ENCODE results near the gene COL2A1. TPM values are rescaled to one million over a fixed set of nuclear protein-coding genes. Genes with fewer than 3 reads are reported as not detected.

The COL2A1 gene
- total RNA-seq, 2 donors from 2014 or later: not detected

DNA sequence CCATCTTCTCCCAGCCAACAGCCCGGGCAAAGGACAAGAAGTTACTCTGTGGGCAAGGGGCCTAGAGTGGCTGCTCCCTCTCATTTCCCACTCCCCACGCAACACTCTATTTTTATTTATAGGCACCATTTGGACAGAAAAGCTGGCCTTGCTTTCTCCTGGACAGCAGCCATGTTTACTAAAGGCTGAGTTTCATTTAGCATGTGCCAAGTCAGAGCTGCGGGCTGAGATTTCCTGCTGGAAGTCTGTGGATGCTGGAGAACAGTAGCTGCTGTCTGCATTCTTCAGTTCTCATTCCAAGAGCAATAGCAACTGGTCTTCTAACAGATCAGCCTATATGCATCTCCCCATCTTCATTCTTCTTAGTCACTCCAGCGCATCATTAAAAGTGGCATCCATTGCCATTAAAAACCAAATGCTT lies 8.3 kb downstream of the COL2A1 start:
- DNase-seq (ENCODE audit: low spot score): peak; percentile 46

GRCh38 chr12:47993491-47993890 lies 10.8 kb downstream of the COL2A1 start:
- intact Hi-C loops (cut with DNase I): no loop called here
- DNase-seq (ENCODE audit: low spot score): peak; percentile 68

More for the DNA sequence above, 8.3 kb downstream of the COL2A1 start:
- intact Hi-C loops (cut with DNase I): no loop called here

GRCh38 chr12:47992776-47993175 lies 11.5 kb downstream of the COL2A1 start:
- intact Hi-C loops (cut with DNase I): no loop called here
- peak; percentile 48 for DNase-seq (ENCODE audit: low spot score)

DNA sequence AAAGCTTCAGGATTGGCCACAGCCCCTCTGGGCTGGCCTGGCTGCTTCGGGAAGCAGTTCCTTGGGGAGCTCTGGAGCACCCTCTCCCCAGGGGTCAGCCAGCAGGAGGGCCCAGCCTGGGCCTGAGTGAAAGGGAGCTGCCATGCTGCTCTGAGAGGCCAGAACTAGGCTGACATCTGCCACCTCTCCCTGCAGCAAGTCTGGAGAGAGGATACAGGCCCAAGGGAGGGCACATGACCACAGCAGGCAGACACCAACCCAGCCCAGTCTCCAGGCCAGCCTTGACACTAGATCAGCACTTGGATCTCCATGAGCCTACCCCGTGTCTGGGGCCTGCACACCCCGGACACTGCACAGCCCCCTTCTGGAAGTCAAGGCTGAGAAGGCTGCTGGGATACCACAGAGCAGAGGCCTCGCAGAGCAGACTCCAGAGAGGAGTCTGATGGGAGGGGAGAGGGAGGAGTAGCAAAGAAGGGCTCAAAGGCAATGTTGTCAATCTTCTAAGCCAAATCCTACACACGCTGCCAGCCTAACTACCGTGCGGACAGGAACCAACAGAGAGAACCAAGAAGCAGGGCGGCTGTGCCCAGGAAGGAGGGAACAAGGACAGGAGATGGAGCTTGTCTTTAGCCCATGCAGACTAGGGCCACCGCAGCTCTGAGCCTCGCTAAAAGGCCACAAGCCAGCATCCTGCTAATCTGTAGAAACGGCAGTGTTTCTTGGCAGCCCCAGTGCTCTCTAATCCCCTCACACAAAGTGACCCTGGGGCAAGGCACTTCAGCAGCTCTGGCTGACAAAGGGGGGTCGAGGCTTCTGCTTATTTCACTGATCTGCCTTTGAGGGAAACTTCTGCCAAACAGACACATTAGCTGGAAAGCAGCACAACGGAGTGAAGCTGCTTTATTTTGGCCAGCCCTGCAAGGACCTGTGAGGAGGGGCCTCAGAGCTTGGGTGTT lies 12.9 kb downstream of the COL2A1 start:
- peak; percentile 68 for DNase-seq (ENCODE audit: low spot score)
- intact Hi-C loops (cut with DNase I): loop anchor here in 1 of 2 donors (2.0 kb wide), 1 partner anchor 171 kb away; no protein-coding TSS in a partner anchor

DNA sequence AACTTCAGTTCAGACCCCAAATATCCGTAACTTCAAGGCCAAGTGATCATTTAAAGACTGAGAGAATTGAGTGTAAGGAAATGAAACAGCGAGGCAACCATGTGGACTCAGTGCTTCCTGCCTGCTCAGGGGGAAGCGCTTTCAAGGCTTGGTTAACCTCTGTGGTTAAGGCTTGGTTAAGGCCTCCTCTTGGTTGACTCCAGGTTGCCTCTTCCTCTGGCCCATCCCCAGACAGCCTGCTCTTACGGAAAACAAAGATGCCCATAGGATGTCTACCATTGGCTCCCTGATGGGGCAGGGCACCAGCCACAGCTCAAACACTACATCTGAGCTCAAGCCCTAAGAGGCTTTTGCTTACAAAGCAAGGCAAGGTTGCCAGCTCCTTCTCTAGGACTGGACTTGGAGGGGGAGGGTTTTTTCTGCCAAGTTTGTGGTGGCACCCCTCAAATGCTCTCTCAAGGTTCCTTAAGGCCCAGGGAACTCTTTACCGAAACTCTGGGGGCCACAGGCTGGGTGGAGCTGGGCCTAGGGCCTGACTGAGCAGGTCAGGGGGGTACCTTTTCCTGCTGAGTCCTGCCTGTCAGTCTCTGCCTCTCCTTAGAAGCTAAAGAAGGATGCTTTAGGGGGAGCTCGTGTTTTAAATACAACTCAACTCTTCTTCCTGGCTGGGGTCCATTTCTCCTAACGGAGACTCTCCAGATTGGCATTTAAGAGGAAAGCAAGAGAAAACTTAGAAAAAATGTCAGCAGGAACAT lies 13.7 kb downstream of the COL2A1 start:
- intact Hi-C loops (cut with DNase I): loop anchor here in 1 of 2 donors (2.0 kb wide), 1 partner anchor 172 kb away; no protein-coding TSS in a partner anchor
- peak; percentile 14 for DNase-seq (ENCODE audit: low spot score)

DNA sequence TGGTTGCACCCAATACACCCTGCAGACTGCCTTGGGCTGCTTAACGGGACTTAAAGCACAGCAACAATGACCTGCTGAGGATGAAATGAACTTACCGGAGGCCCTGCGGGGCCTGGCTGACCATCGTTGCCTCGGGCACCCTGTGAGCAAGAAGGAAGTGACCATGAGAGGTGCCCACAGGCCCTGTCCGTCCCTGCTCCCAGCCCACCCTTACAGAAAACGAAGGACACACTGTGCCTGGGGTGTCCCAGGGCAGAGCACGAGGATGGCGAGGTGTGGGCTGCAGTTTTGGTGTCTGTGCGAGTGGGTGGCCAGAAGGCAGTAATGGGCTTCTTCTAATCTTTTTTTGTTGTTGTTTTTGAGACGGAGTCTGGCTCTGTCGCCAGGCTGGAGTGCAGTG lies 14.6 kb downstream of the COL2A1 start:
- intact Hi-C loops (cut with DNase I): loop anchor here in 1 of 2 donors (2.0 to 5.0 kb wide), 2 partner anchors 173 to 812 kb away; no protein-coding TSS in a partner anchor
- peak; percentile 69 for DNase-seq (ENCODE audit: low spot score)

- intact Hi-C loops (cut with DNase I): loop anchor here in 1 of 2 donors (5.0 kb wide), 1 partner anchor 812 kb away; no protein-coding TSS in a partner anchor
- DNase-seq (ENCODE audit: low spot score): peak; percentile 57
These were observed 15.3 kb downstream of the COL2A1 start for GRCh38 chr12:47989023-47989417.

GRCh38 chr12:47988073-47989022 lies 15.9 kb downstream of the COL2A1 start:
- intact Hi-C loops (cut with DNase I): loop anchor here in 1 of 2 donors (5.0 kb wide), 1 partner anchor 811 kb away; no protein-coding TSS in a partner anchor
- peak; percentile 34 for DNase-seq (ENCODE audit: low spot score)

DNA sequence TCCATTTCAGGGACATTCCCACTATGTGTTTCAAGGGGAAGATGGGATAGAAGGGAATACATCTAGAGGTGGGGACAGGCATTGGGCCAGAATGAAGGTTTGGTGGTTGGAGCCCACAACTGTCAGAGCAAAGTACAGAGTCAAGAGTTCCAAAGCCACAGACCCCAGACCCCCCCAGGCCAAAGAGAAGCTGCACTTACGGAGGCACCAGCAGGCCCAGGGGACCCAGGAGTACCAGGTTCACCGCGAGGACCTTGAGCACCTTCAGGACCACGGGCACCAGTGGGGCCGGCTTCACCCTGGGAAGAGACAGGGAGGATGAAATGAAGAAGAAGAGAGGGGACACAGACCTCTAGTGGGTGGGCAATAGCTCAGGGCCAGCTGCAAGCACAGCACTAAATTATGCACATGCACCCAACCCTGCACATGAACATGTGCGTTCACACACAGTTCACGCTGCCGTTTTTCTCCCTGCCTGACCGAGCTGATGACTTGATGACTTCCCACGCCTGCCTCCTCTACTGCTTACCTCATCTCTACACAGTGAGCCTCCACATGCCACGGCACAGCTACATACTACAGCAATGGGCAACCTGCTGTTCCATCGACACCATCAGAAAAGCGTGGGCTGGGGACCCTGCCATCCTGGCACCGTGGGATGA lies 16.7 kb downstream of the COL2A1 start:
- intact Hi-C loops (cut with DNase I): loop anchor here in 1 of 2 donors (5.0 kb wide), 1 partner anchor 810 kb away; no protein-coding TSS in a partner anchor
- DNase-seq (ENCODE audit: low spot score): peak; percentile 52

DNA sequence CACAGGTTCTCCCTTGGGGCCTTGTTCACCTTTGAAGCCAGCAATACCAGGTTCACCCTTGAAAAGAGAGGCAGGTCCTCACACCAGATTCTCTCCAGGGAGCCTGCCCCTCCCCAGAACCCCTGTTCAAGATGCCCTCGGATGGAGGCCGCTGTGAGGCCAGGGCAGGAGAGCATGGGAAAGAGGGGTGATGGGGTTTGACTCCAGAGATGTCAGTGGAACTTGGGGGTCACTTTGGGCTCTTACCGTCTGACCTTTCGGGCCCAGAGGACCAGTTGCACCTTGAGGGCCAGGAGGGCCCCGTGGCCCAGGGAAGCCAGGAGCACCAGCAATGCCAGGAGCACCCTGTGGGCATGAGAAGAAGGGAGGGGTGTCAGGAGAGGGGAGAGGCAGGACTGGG lies 17.4 kb downstream of the COL2A1 start:
- DNase-seq (ENCODE audit: low spot score): peak; percentile 62
- intact Hi-C loops (cut with DNase I): loop anchor here in 1 of 2 donors (5.0 kb wide), 1 partner anchor 810 kb away; no protein-coding TSS in a partner anchor

GRCh38 chr12:47986291-47986660 lies 18.0 kb downstream of the COL2A1 start:
- DNase-seq (ENCODE audit: low spot score): peak; percentile 71
- intact Hi-C loops (cut with DNase I): loop anchor here in 1 of 2 donors (5.0 kb wide), 1 partner anchor 809 kb away; no protein-coding TSS in a partner anchor

- intact Hi-C loops (cut with DNase I): loop anchor here in 1 of 2 donors (5.0 kb wide), 1 partner anchor 808 kb away; no protein-coding TSS in a partner anchor
- peak; percentile 68 for DNase-seq (ENCODE audit: low spot score)
These were observed 18.5 kb downstream of the COL2A1 start for GRCh38 chr12:47985596-47986290.

DNA sequence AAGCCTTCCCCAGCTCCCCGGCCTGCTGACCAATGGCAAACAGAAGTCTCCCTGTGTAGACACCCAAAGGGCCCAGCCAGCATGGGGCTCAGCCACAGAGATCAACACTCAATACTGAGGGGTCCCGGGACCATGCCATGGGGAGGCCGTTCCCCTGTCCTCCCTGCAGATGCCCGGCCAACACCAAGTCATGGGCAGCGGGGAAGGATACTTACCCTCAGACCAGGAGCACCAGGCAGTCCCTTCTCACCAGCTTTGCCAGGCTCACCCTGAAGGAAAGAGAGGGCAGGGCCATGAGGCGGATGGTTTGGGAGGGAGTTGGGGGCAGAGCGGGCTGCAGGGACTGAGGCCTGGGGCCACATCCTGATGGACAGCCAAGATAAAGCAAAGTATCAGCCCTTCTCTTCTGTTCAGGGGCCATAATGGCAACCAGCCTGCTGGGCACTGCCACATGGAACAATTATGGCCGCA lies 19.9 kb downstream of the COL2A1 start:
- peak; percentile 79 for DNase-seq (ENCODE audit: low spot score)
- intact Hi-C loops (cut with DNase I): no loop called here

- no peak for DNase-seq (ENCODE audit: low spot score)
- intact Hi-C loops (cut with DNase I): no loop called here
These were observed 20.6 kb downstream of the COL2A1 start for GRCh38 chr12:47983541-47984115.

- DNase-seq (ENCODE audit: low spot score): peak; percentile 77
- intact Hi-C loops (cut with DNase I): no loop called here
These were observed 21.5 kb downstream of the COL2A1 start for GRCh38 chr12:47982770-47983169.

- intact Hi-C loops (cut with DNase I): no loop called here
- no peak for DNase-seq (ENCODE audit: low spot score)
These were observed 22.0 kb downstream of the COL2A1 start for GRCh38 chr12:47982311-47982710.

Measured in posterior vena cava (tissue), 2 donors.